Measurements from ENCODE around the gene SHC3.

Gene SHC3

DNA sequence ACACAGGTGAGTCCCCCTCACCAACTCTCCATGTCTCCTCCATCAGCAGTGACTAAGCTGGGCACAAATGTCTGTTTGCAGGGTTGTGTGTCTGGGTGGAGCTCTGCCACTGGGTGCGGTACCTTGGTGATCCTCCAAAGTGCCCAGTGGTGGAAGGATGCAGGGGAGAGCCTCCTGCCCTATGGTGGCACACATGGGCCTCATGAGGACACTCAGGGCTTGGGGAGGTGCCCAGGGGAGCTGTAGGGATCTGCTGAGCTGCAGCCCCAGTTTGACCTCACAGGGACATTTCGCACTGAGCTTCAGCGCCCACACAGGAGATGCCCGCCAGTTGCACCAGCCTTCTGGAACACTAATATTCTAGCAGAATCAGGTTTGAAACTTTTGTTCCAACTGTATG lies 157.9 kb downstream of the SHC3 start:
- DNase-seq, result no peak

DNA sequence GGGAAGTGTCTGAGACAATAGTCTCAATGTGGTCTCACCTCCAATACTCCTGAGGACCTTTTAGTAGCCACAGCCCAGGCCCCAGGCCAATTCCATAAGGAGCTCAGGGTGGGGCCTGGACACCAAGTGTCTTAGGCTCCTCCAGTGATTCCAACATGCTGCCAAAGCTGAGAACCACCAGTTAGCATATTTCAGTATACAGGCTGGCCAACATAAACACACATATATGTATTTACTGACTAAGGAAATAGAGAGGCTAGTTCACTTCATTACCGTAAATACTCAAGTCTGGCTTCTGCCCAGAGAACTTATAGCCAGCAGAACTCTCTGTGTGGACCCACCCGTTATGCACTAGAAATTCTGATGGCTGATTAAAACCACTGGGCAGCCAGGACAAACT lies 163.3 kb downstream of the SHC3 start:
- no peak for DNase-seq

DNA sequence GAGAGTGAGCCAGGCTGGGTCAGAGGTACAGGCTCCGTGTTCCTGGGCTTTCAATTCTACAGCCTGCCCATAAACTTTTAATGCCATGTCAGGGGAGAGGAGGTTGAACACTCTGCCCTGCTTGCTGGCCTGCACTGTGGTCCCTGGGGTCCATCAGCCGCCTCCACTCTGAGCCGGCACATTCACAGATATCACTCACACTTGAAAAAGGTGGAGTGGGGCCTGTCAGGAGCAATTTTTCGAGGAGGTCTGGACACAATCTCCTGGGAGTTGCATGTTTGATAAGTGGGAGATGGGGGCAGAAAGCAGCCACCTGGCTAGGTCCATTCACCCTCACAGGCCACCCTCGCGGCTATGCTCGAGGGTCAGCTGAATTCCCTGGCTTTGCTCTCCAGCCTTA lies 164.5 kb downstream of the SHC3 start:
- no peak for DNase-seq

DNA sequence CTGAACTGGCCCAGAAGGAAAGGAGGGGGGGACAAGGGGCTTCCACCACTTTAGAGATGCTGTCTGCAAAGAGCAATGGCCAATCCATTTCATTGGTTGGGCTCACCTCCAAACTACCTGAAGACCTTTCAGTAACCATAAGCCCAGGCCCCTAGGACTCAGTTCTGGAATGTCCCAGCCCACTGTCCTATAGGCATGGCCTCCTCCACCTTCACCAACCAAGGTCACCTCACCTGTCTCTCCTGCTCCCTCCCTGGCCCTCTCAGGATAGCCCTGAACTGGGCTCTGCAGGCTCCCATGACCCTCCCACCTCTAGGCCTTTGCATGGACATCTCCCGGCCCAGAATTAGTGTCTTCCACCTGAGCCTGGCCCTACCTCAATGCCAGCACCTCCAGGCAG lies 165.0 kb downstream of the SHC3 start:
- DNase-seq, result no peak

DNA sequence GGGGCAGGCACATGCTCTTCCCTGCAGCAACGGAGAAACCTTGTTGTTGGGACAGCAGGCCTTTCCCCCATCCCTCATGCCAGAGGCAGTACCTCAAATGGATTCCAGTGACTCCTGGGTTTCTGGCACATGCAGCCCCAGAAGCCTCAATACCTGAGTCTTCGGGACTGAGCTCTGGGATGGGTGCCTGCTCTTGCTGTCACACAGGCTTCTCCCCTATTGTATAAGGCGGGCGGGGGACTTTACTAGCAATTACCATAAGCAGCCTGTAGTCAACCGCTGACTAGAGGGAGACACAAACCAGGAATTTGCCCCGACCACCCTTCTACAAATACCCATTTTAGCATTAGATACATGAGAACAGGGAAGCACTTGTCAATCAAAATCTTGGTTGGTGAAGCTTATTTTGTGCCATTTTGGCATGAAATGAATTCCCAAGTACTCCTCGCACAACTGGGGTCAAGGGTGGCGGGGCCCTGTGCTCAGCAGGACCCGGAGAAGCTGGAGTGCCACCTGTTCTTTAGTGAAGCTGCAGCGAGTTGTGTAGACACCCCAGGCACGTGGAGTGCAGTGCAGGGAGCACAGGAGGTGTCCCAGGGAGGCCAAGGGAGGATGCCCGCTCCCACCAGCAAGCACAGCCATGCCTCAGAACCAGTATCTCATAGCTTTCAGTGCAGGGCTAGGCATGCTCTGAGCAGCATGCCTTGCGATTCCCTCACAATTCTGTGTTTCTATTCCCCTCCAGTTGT lies 166.2 kb downstream of the SHC3 start:
- no peak for DNase-seq

DNA sequence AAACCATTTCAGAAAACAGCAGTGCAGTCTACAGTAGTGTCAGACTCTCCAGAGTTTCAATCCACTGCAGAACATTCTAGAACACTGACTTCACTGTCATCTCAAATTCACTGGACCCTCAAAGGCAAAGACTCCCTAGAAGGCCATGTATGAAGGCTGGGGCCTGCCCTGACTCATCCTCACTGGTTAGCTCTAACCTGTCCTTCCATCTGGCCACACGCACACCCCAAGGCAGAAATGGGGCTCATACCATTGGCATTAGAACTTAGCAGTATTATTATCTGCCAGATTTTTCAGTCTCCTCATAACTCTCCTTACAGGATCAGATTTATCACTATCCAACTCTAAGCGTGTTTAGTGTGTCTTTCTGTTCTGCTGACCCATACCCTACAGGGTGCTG lies 166.9 kb downstream of the SHC3 start:
- no peak for DNase-seq

DNA sequence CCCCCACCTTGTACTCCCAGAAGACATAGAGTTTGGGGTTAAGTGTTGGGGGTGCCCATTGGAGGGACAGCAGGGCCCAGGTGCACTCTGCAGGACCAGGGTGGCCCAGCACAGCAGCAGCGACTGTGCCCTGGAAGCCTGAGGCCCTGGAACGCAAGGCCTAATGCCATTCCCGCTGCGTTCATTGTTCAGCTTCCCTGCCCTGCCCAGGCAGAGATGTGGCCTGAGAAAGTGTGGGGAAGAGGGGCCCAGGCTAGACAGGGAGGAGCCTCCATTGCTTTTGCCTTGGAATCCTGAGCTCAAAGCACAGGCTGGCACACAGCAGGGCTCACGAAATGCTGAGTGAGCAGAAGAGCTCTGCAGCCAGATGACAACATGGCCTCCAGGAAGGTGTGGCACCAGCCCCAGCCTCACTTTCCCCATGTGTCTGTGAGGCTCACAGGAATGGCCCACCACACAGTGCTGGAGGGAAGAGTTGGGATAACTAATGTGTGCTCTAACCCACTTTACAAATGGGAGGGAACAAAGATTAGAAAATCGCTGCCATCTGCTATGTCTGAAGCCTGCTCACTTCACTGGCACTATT lies 168.0 kb downstream of the SHC3 start:
- no peak for DNase-seq

DNA sequence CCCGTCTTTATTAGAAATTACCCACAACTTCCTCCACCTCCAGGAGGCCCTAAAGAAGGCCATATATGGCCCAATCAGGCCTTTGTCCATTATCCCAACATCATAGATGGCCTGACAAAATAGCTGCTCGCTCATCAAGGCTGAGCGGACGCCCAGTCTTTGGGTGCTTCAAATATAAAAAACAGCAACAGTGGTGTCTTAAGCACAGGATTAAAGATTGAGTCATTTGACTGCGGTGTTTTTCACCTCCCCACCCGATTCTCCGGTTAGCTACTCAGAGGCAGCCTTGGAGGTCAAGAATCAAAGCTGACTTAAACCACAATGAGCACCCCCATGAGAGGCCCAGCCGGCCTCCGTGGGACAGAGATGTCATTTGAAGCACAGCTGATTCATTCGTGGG lies 168.6 kb downstream of the SHC3 start:
- no peak for DNase-seq

DNA sequence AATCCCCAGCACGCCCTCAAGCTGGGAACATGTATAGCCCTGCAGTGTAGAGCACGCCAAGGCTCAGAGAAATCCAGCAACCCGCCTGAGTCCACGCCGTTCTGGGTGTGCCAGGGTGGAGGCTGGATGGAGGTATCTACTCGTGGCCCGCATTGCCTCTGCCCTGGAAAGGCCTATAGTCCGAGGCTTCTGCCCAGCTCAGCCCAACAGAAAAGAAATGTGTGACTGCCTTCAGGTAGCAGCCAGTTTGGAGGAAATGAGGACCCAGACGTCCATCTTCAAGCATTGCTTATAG lies 169.1 kb downstream of the SHC3 start:
- no peak for DNase-seq

DNA sequence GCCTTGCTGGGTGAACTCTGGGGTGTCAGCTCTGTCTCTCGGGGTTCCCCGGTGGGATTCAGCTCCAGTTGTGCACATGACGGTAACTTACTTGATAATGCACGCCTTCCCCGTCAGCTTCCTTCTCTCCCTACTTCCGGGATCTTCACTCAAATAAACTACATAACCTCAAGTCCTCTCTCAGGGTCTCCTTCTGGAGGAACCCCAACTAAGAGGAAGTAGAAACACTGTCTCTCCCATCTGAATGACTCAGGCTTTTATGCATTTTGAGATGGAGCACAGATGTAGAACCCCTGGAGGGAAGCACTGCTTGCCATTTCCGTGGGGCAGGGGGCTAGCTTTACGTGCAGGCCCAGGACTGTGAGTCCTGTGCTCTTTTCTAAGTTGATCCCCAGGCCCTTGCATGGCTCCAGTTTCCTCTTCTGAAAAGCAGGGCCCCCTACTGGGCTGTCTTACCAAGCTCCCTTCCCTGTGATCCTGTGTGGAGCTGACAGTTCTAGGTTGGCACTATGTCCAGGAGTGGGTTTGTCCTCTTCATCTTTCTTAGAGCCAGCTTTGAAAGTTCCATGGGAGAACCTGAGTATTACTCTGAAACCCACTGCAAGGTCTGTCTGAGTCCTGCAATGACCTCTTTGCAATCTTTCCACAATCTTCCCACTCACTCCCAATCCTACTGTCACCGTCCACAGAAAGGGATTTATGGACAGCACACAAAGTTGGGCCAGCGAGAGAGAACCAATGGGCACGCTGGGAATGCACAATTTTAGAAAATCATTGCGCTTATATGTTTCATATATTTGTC lies 169.7 kb downstream of the SHC3 start:
- no peak for DNase-seq

DNA sequence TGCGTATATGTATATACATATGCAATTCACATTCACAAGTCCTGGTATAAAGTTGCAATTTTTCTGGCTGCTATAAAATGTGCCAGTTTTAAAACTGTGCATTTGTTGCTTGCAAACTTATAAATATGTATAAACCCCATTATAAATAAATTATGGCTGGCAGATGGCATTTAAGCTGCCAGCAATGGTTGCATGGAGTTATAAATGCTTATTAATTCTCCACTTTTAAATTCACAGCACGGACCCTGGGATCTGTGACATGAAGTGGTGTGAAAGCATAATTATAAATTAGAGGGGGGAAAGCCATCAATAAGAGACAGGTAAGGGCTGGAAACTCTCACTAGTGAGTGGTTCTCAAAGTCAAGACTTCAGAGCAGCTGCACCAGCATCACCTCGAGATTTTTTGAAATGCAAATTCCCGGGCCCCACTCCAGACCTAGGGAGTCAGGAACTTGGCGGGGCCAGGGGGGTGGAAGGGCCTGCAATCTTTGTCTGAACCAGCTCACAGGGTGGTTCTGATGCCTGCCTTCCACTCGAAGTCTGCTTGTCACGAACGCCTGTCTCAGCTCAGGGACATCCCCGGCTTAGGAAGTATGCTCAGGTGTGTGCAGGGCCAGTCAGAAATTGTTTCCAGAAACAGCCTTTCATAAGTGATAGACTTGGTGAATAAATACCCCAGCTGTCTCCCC lies 170.4 kb downstream of the SHC3 start:
- DNase-seq, result no peak

DNA sequence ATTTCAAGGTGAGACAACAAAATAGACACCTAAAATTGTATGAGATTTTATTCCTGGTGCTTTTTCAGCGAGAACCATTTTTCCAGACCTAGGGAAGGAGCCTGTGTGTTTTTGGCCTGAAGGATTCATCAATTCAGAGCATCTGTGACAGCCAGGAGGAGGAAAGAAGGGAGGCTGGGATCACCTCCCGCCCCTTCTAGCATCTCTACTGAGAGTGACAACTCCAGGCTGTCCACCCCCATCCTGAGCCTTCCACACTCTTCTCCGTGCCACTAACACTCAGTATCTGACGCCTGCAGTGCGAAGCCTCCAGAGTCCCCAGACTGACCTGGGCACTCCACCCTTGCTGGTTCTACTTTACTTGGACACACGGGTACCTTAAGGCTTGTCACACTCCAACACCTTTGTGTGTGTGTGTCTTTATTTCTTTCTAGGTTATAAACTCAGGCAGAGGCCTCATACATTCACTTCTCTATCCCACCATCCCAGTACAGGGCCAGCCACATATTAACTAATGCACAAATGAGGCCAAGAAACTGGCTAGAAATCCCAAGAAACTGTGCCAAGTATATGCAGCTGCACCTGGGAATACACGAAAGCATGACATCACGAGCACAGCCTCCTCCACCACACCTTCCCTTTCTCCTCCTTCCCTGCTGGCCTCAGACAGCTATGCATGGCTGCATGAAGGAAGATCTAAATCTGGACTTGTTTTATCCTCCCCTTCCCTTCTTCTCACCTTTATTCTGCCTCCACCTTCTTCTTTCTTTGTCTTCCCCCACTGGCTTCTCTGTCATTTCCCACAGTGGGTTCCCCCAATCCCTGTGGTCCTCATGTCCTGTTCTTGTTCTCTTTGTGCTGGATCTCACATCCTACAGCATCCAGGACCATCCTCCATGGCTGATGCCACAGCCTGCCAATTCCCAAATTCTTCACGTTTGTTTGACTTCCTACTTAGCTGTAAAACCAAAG lies 171.3 kb downstream of the SHC3 start:
- DNase-seq, result no peak

DNA sequence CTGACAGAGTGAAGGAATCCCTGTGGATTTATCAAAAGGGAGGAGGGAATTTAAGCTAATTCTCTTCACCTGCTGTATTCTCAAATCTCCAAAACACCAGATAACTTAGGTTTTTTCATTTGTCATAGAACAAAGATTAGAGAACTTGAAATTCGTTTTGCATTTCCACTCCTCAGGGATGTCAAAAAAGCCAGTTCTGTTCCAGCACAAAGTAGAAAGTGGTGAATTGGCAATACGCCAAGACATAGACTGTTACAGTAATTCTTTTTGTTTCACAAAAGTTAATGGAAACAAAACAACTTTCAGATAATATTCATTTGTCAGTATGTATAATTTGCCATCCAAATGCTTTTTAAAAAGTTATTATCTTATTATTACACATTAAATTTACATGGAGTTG lies 172.4 kb downstream of the SHC3 start:
- no peak for DNase-seq

DNA sequence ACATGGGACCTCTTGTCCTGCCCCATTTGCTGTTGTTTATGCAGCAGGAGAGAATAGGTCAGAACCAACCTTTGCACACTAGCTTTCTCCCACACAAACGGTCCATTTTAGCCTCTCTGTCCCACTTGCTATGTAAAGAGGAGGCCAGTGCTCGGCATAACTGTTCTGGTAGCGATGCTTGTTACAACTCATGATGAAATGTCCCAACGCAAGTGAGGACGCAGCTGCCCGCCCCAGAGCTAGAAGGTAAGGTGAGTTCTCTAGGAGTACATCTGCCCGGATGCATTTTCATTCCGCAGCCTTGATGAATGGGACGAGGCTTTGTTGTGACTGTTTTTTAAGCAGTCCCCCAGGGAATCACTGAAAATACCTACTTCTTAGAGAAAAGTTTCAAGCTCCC lies 173.3 kb downstream of the SHC3 start:
- DNase-seq, result no peak

DNA sequence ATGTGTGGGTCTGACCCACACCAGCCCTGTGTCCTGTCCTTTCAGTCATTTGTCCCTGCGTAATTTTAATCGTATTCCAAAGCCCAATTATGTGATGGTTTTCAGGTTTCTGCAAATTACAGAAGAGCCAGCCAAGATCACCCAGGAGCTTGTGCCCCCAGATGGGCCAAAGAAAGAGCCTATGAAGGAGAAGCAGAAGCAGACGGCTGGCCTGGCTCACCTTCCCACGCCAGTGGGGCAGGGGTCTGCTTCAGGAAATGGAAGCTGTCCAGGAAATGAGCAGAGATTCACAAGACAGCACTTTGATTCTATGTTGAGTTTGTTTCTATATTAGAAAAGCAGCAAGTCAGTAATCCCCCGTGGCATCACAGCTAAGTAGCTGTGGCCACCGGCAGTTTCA lies 175.6 kb downstream of the SHC3 start:
- DNase-seq, result no peak

DNA sequence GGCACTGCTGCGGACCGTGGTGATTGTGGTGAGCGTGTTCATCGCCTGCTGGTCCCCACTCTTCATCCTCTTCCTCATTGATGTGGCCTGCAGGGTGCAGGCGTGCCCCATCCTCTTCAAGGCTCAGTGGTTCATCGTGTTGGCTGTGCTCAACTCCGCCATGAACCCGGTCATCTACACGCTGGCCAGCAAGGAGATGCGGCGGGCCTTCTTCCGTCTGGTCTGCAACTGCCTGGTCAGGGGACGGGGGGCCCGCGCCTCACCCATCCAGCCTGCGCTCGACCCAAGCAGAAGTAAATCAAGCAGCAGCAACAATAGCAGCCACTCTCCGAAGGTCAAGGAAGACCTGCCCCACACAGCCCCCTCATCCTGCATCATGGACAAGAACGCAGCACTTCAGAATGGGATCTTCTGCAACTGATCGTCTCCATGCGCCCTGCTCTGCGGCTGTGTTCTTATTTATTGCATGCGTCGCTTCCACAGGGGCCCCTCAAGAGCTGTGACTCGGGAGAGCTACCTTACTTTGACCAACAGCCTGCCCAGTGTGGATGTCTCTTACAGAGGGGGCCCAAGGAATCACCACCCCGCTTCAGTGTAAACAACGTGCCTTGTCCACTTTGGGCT lies 176.6 kb downstream of the SHC3 start:
- DNase-seq, result no peak

DNA sequence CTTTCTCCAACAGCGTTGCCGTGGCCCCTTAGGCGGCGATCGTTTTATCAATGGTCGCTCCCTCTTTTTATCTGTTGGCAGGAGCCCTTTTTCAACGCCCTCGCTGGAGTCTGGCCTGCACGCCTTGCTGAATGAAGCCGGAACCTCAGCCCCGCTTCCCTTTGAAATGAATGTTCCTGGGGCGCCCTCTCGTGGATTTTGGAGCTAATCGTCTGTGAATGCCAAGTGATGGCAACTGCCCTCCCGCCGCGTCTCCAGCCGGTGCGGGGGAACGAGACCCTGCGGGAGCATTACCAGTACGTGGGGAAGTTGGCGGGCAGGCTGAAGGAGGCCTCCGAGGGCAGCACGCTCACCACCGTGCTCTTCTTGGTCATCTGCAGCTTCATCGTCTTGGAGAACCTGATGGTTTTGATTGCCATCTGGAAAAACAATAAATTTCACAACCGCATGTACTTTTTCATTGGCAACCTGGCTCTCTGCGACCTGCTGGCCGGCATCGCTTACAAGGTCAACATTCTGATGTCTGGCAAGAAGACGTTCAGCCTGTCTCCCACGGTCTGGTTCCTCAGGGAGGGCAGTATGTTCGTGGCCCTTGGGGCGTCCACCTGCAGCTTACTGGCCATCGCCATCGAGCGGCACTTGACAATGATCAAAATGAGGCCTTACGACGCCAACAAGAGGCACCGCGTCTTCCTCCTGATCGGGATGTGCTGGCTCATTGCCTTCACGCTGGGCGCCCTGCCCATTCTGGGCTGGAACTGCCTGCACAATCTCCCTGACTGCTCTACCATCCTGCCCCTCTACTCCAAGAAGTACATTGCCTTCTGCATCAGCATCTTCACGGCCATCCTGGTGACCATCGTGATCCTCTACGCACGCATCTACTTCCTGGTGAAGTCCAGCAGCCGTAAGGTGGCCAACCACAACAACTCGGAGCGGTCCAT lies 177.4 kb downstream of the SHC3 start:
- peak; percentile 37 for DNase-seq

DNA sequence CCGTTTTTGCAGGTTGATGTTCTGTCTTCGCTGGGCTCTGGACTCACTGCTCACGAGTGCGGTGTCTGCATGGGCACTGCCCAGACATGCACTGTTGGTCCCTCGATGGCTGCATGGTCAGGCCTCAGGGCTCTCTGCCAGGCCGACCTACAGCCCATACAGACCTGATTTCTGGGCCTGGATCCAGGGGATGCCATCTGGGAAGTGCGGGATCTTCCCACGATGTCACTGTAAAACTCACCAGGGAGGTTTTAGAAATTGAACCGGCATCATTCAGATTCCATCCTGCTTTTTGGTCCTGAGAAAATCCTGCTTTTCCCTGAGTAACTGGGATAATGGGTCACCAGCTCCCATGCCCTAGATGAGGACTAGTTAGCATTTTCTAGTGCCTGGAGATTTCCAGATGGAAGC lies 178.2 kb downstream of the SHC3 start:
- no peak for DNase-seq

DNA sequence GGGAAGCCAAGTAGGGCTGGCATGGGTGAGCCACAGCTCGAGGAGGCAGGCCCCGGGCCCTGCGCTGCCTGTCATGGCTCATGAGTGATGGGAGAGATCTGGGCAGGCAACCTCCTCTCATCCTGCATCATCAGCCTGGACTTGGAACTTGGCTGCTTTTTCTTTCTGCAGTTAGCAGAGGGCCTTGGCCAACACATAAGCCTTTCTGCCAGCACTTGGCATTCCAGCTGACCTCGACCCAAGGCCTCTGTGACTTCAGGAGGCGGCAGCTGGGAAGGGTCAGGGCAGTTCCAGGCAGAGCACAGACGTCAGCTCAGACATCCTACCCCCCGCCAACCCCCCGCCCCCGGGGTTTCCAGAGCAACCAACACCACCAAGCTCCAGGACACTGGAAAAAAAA lies 179.7 kb downstream of the SHC3 start:
- DNase-seq, result no peak

DNA sequence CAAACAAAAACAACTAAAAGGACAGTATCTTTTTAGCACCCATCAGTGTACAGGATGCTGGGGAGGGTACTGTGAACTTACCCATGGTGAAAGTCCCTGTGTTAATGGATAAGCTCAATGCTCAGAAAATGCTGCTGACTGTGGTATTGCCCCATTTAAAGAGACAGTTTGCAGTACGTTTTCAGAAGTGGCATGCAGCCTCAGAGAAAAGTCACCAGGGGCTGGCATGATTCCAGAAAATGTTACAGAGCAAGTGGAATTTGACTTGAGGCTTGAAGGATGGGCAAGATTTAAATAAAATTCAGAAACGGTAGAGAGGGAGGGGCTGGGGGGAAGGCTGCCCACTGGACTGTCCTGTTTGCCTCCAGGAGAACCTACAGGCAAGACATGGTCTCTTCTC lies 180.1 kb downstream of the SHC3 start:
- DNase-seq, result no peak

DNA sequence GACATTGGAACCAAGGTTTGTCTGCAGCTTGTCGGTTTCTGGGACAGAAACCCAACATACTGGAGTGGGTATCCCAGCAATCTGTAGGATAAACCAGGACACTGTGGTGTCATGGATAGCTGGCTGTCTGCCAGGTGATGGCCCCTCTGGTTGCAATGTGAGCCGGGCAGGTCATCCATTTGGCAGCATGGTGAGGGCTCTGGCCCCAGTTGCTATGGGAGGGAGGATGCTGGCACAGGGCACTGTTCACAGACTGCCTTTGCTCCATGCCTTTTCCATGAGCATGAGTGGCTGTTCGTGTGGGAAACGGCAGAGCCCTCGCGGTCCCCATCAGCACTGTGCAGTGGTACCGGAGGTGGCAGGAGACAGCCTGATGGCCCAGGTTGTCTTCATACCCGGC lies 181.0 kb downstream of the SHC3 start:
- DNase-seq, result no peak
